H1 (cell line): ENCODE measurements around the gene ME3. TPM values are rescaled to one million over a fixed set of nuclear protein-coding genes. Genes with fewer than 3 reads are reported as not detected.

ENCODE experiments used
- ASH2L ChIP-seq: fragments of 200-600, 300-600 bp; sonication (generic); IDR thresholded peaks from one replicate; pipeline ENCODE4 v1.7.1; 2017; ENCODE audit warnings: low read length
- BRCA1 ChIP-seq: IDR thresholded peaks from 2 replicates; pipeline ENCODE4 v1.6.1; 2012; ENCODE audit warnings: low read depth, low read length, improper control_type of control experiment
- KDM4A ChIP-seq: IDR thresholded peaks from one replicate; pipeline ENCODE4 v1.7.1; 2012; ENCODE audit warnings: low read depth, mild to moderate bottlenecking, moderate library complexity, low read length, inconsistent platforms; ENCODE audit not compliant: severe bottlenecking
- NANOG ChIP-seq: IDR thresholded peaks from 2 replicates; pipeline ENCODE4 v1.6.1; 2011; ENCODE audit warnings: low read length, low read depth, mild to moderate bottlenecking, inconsistent platforms; ENCODE audit not compliant: insufficient read depth, poor library complexity, severe bottlenecking
- NRF1 ChIP-seq: IDR thresholded peaks from 2 replicates; pipeline ENCODE4 v1.6.1; 2011; ENCODE audit warnings: mild to moderate bottlenecking, low read depth, low read length, improper control_type of control experiment
- SP4 ChIP-seq: IDR thresholded peaks from 2 replicates; pipeline ENCODE4 v1.6.1; 2012; ENCODE audit warnings: low read length, inconsistent platforms
- polyA plus RNA-seq, 7 experiments: library from polyadenylated mRNA; depleted of rRNA in 3 of 7; stranded (reverse) in 5 of 7; unstranded in 2 of 7; fragments of >200 nt in 5 of 7; fragments of 200-250 nt in 2 of 7; gene quantifications; 1 replicate in 5 of 7; 2 replicates in 1 of 7; 4 replicates in 1 of 7; pipeline versions ENCODE4 v1.2.1 to v1.2.3, GENCODE V29; 2011 to 2013; ENCODE audit warnings: missing spikeins in 2 of 7, mixed read lengths in 2 of 7
- total RNA-seq: library from RNA; stranded (reverse); fragmentation: NEBNext Ultra II Directional; extraction: Animal tissue kit (Norgen Biotek cat#: 25700); gene quantifications from 2 replicates; pipeline ENCODE4 v1.2.1, GENCODE V29; 2021

Gene ME3
- total and polyA plus RNA-seq, 2 of the 8 experiments (the other 6 are each of a cell fraction or from before 2014, with no cell fraction given): 1.5 to 2.8 TPM

GRCh38 chr11:86502137-86502642, 170.2 kb downstream of the ME3 start (continued):
- TF ChIP-seq NRF1 (no peak), SP4 (no peak), NANOG (no peak), KDM4A (no peak), BRCA1 (no peak), ASH2L (no peak)
